HG02970 (cell line): ENCODE measurements around the gene ACSBG1.

Source experiments
- ATAC-seq: cut with Tn5 transposase; IDR thresholded peaks from one replicate; pipeline ENCODE4 v1.9.1; 2021; ENCODE audit warnings: mild to moderate bottlenecking, moderate library complexity, moderate number of reproducible peaks; ENCODE audit not compliant: unreplicated experiment, low FRiP score

Gene ACSBG1

DNA sequence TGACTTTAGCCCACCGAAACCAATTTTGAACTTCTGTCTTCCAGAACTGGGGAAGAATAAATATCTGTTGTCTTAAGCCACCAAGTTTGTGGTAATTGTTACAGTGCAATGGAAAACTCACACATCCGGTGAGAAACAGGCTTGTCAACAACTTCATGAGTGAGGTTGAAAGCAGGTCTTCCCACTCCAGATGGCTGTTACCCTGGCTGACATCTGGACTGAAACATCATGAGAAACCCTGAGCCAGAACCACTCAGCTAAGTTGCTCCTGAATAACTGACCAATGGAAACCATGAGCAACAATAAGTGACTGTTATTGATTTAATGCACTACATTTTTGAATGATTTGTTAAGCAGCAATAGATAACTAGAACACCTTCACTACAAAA is 10.3 kb downstream of the ACSBG1 start:
- no peak for ATAC-seq

DNA sequence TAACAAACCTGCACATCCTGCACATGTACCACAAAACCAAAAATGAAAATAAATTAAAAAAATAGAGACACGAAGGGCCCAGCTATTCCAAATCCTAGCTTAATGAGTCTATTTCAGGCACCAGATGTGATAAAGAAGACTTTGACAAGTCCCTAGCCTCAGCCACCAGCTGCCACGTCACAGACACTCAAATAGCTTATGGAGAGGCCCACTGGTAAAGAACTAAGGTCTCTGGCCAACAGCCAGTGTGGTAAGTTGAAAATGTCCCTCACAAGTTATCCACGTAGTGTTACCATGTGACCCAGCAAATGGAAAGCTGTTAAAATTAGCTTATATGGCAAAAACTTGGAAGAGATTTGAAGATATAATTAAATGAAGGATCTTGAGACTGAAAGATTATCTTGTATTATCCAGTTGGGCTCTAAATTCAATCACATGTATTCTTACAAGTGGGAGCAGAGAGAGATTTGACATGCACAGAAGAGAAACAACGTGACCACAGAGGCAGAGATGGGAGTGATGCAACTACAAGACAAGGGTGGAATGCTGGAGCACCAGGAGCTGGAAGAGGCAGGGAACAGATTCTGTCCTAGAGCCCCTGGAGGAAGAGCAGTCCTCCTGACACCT is 10.9 kb downstream of the ACSBG1 start:
- no peak for ATAC-seq

GRCh38 chr15:78222745-78223395 is 11.5 kb downstream of the ACSBG1 start:
- ATAC-seq = no peak

- no peak for ATAC-seq
These were observed 13.7 kb downstream of the ACSBG1 start for GRCh38 chr15:78220713-78221112.

DNA sequence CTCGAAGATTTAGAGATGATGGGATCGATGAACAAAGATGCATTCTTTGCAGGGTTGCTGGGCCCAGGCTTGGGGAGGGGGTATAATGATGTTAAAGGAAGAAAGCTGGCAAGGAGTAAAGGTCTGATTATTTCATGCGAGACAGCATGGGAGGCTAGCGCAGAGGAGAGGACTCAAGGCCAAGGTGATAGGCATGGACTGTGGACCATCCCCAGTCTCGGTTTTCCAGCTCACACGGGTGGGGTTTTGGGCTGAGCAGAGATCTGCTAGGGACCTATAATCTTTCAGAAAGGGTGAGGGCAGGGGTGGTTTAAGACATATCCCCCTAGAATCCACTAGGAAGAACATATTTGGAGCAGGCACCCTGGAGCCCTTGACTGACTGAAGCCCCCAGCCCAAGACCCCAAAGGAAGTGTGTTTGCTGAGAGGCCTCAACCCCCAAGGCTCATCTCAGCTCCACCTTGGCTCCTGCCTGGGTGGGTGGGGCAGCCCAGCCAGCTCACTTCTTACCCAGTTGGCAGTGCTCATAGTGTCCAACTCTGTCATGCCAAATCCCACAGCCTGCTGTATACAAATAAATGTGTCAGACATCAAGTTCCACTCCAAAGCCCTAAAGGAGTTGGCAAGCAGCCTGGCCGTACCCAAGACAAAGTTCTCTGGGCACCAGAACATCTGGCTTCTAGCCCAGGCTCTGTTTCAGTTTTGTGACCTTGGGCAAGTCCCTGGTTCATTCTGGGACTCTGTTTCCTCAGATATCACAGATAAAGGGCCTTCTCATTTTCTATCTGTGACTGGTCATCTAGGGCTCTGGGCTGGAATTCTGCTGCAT is 17.9 kb downstream of the ACSBG1 start:
- no peak for ATAC-seq

- ATAC-seq = no peak
These were observed 20.4 kb downstream of the ACSBG1 start for GRCh38 chr15:78213956-78214355.

- no peak for ATAC-seq
These were observed 21.0 kb downstream of the ACSBG1 start for GRCh38 chr15:78213425-78213750.

DNA sequence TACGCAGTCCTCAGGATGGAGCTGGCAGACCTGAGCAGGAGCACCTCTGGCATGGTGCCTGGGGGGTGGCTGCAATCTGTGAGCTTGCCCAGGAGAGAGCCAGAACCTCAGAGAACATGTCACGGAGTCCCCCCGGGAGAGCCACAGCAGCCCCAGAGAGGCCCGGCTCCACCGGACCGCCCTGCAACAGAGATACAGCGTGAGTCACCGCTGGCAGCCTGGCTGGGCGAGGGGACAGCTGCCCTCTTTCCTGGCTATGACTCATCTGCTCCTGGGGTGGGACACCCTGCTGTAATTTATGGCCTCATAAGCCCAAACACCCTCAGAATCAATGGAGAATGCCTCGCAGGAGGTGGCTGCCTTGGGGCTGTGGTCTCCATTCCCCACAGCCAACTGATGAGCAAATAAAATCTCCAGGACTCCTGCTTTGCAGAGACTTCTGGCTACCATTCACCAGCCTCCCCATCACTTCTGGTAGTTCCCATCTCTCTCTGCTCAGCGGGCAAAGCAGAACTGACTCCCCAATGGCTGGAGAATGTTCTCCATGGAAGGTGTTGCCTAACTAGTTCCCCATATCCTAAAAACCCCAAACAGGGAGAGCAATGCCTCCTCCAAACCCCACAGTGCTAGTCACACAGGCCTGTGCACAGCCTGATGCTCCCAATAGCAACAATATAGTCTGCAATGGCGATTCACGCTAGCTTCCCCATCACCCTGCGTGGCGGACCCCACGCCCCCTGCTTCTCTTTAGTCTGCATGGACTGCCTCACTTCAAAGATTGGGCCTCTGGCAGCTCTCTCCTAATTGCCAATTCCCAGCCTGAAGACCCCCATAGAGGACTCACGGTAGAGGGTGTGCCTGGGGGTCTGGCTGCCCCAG is 21.6 kb downstream of the ACSBG1 start:
- no peak for ATAC-seq

- ATAC-seq = no peak
These were observed 22.4 kb downstream of the ACSBG1 start for GRCh38 chr15:78212008-78212407.

DNA sequence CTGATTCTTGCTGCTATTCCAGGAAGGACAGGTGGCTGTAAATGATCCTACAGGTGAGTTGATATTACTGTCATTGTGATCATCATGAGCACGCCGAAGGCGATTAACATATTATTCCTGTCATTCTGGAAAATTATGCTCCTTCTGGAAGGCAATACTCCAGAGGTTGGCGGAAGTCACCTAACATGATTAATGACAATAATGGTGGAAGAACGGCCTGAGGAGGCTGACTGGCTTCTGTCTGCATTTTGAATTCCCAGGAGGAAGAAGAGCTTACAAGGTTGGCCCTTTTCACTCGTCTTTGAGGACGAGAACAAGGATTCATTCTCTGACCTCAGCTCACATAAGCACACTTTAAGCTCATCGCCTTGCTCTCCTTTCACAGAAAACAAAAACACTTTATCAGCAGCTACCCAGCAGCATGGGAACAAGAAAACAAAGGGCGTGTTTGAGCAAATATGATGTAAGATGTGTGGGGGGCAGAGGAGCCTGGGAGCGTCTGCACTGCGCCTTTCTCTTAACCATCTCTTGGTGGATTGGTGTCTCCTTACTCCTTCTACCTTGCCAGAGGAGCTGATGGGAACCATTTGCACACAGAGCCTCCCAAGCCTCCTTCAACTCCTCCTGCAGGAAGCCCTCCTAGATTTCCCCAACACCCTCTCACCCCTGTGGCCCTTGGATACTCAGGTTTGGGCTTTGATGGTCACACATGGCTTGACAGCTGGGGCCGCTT is 23.0 kb downstream of the ACSBG1 start:
- no peak for ATAC-seq

DNA sequence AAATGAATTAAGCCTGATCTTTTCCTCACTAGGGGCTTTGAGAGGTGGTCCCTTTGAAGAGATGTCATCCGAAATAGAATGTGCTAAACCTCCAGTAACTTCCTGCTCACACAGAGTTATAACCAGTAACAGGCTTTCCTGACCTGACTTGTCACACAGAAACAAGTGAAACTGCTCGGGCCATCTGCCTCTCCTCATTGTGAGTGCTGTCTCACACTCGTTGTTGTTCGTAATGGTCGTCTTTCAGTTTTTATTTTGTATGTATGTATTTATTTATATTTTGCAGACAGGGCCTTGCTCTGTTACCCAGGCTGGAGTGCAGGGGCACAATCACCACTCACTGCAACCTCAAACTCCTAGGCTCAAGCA is 24.0 kb downstream of the ACSBG1 start:
- ATAC-seq = no peak

DNA sequence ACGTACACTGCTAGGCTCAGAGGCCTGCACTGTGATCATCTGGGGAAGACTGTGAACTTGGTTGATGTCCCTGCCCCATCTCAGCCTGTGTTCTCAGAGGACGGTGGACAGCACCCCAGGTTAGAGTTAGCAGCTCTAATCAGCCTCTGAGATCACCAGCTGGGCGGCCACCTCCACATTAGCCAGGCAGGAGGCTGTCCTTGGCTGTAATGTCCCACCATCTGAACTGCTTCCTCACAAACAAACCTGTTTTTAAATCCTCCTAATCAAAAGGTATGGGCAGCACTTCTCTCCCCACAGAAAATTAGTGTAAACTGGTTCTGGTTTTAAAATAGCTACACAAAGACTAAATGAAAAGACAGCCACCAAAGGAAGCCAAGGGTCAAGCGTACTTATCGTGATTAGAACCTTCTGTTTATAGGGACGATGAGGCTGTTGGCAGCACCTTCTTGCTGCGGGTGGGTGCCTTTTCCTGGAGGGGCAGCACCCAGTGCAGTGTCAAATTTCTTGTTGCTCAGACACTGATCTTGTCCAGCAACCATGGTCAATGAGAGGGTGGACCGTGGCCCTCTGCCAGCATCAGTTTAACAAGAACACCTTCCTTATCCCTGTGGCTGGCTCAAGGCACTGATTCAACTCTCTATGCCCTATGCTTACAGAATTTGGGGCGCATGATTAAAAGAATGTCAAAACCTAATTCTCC is 24.6 kb downstream of the ACSBG1 start:
- no peak for ATAC-seq

GRCh38 chr15:78208887-78209645 is 25.3 kb downstream of the ACSBG1 start:
- no peak for ATAC-seq

DNA sequence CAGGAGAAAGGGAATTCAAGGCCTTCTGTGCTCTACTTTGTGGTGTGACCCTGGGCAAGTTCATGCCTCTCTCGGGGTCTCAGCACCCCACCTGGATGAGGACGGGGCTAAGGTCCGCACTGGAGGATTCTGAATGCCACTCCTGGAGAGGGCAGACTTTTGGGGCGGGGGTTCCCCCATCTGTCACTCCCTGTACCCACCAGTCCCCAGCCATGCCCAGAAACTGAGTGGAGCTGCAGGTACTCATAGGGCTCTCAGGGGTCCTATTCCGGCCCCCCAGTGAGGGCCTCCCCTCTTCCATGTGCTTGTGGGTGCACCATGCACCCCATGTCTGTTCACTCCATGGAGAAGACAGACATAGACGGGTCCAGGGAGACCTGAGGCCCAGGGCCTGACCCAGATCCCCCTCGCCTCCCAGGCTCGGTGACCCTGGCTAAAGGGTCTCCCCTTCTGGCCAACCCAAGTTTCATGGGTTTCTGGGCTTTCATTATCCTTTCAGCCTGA is 26.0 kb downstream of the ACSBG1 start:
- ATAC-seq = no peak

DNA sequence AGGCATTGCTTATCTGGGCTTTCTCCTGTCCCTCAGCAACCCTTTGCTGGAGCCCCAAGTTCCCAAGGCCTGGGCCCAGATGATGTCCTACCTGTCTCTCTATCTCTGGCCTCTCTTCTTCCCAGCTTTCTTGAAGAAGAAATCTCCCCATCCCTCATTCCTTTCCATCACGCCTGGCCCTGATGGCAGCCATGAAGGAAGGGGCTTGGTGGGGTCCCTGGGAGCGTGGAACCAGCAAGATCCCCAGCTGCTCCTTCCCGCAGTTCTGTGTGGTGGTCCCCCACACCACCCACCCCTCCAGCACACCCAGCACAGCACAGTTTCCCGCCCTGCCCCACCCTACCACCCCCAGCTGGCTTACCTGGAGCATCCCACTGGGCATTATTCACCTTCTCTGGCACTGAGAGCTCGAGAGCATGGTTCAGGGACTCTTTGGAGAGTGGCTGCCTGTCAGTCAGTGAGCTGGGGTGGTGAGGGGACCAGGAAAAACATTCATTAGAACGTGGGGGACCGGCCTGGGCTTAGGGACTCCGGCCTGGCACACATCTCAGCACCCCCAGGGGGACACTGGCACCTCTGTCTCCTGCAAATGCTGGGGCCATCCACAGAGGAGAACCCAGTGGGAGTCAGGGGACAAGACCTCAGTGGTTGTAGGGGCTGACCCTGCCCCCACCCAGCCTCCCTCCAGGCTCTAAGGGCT is 26.6 kb downstream of the ACSBG1 start:
- ATAC-seq = no peak

GRCh38 chr15:78207110-78207458 is 27.3 kb downstream of the ACSBG1 start:
- no peak for ATAC-seq

GRCh38 chr15:78206326-78207109 is 27.8 kb downstream of the ACSBG1 start:
- no peak for ATAC-seq
